Sciatic nerve (tissue), 2 donors: ENCODE data around the gene ZNF460. TPM values are rescaled to one million over a fixed set of nuclear protein-coding genes. Genes with fewer than 3 reads are reported as not detected.

ENCODE experiments used
- ATAC-seq: fragments of 200-7000 bp; cut with Tn5 transposase; one replicate; pipeline ENCODE4 v1.9.1; 2020; ENCODE audit warnings: mild to moderate bottlenecking, moderate library complexity
- DNase-seq: peaks from one replicate; pipeline ENCODE4 v3.0.0-alpha.2; 2020; ENCODE audit warnings: low spot score
- intact Hi-C: fragments of 100-400 bp; cut with DNase I; formaldehyde crosslinking; loops from one replicate; pipeline ENCODE4 v1.14.2; 2022
- total RNA-seq: library from RNA; stranded (reverse); fragmentation: NEBNext Ultra II Directional; extraction: Animal tissue kit (Norgen Biotek cat#: 25700); gene quantifications from one replicate; pipeline ENCODE4 v1.2.1, GENCODE V29; 2021
- donor health status: DM: no; HTN: no; CAD: no.
- donor health status: DM: no; HTN: no; CAD: no.

ZNF460 gene
- total RNA-seq, 1 donor from 2014 or later, result 80.5 TPM

- ATAC-seq, result no peak
- intact Hi-C loops, result no loop called here
- DNase-seq, result no peak
Measured at GRCh38 chr19:57324992-57325391, 44.7 kb downstream of the ZNF460 start.

- no peak for DNase-seq
- no peak for ATAC-seq
- intact Hi-C loops, result no loop called here
Measured at GRCh38 chr19:57327993-57328392, 47.7 kb downstream of the ZNF460 start.

GRCh38 chr19:57334191-57334590 is 53.9 kb downstream of the ZNF460 start:
- DNase-seq (no peak), ATAC-seq (no peak)
- intact Hi-C loops, result no loop called here

GRCh38 chr19:57338877-57339276 is 58.6 kb downstream of the ZNF460 start:
- intact Hi-C loops, result no loop called here
- no peak for ATAC-seq
- no peak for DNase-seq

DNA sequence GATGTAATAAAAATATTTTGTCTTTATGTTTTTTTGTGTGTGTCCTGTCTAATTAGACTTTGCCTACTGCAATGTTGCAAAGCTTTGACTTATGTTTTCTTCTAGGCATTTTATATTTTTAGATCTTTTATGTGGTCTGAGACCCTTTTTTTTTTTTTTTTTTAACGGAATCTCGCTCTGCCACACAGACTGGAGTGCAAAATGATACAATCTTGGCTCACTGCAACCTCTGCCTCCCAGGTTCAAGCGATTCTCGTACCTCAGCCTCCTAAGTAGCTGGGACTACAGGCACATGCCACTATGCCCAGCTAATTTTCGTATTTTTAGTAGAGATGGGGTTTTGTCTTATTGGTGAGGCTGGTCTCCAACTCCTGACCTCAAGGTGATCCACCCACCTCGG is 62.3 kb downstream of the ZNF460 start:
- ATAC-seq, result no peak
- intact Hi-C loops, result no loop called here
- DNase-seq, result no peak

Other genes starting within 250 kb of the ZNF460 start
- not detected for gene USP29, start 160.5 kb upstream of the ZNF460 start, total RNA-seq
- gene ZIM3, start 135.3 kb upstream of the ZNF460 start, total RNA-seq, result not detected
- gene DUXA, start 113.0 kb upstream of the ZNF460 start, total RNA-seq, result not detected
- 43.5 TPM for gene ZNF264, start 89.0 kb upstream of the ZNF460 start, total RNA-seq
- 2.5 TPM for gene AURKC, start 49.5 kb upstream of the ZNF460 start, total RNA-seq
- gene ZNF805, start 39.9 kb upstream of the ZNF460 start, total RNA-seq, result 21.2 TPM
- 7.0 TPM for gene ZNF543, start 40.0 kb downstream of the ZNF460 start, total RNA-seq
- gene ZNF304, start 70.8 kb downstream of the ZNF460 start, total RNA-seq, result 9.2 TPM
- 6.0 TPM for gene TRAPPC2B, start 83.1 kb downstream of the ZNF460 start, total RNA-seq
- gene ZNF547, start 83.1 kb downstream of the ZNF460 start, total RNA-seq, result 4.0 TPM
- gene ZNF548, start 109.4 kb downstream of the ZNF460 start, total RNA-seq, result 29.3 TPM
- gene ZNF17, start 130.7 kb downstream of the ZNF460 start, total RNA-seq, result 20.1 TPM
- 9.7 TPM for gene ZNF749, start 154.8 kb downstream of the ZNF460 start, total RNA-seq
- 1.6 TPM for gene VN1R1, start 176.7 kb downstream of the ZNF460 start, total RNA-seq
- 12.5 TPM for gene ZNF772, start 197.1 kb downstream of the ZNF460 start, total RNA-seq
- gene ZNF419, start 207.3 kb downstream of the ZNF460 start, total RNA-seq, result 10.6 TPM
- 10.7 TPM for gene ZNF773, start 219.5 kb downstream of the ZNF460 start, total RNA-seq
- 9.5 TPM for gene ZNF549, start 246.9 kb downstream of the ZNF460 start, total RNA-seq